Measurements from ENCODE around the gene TOLLIP. TPM values are rescaled to one million over a fixed set of nuclear protein-coding genes. Genes with fewer than 3 reads are reported as not detected.

TOLLIP gene
- total and polyA plus RNA-seq, 9 donors, result 11.9 to 29.8 (median 24.5) TPM

DNA sequence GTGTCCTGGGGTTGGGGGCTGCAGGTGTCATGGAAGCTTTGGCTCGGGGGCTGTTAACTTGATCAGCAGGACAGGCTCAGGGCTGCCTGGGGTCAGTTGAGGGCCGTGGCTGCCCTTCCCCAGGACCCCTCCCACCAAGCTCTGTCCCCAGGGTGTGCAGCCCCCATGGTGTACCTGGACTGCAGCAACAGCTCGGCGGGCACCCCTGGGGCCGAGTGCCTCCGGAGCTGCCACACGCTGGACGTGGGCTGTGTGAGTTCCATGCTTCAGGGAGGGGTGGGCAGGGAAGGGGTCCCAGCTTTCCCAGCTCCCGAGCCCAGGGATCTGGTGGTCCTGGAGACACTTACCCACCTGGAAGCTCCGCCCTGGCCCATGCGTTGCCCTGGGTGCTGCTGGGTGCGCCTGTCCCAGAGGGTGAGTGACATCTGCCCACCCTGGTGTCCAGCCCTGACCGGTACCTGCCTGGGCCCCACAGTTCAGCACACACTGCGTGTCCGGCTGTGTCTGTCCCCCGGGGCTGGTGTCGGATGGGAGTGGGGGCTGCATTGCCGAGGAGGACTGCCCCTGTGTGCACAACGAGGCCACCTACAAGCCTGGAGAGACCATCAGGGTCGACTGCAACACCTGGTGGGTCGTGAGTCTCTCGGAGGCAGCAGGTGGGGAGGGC, 75.2 kb downstream of the TOLLIP start:
- Histone ChIP-seq H3K27me3 (ENCODE audit: control insufficient read depth, insufficient read depth, low read length) (peaks cover 2% of the 10 kb centered on the region), H3K36me3 (ENCODE audit: control insufficient read depth, insufficient read depth, low read length) (no peaks in the 10 kb centered on the region), H3K4me1 (ENCODE audit: control insufficient read depth, insufficient read depth, low read length) (no peaks in the 10 kb centered on the region), H3K4me3 (ENCODE audit: low read length) (no peak overlapping the region), H3K9me3 (replicated peaks; ENCODE audit: control insufficient read depth, low read depth, low read length) (no peaks in the 10 kb centered on the region), H3K27ac (ENCODE audit: low read length) (no peak overlapping the region)
- DNase-seq, result no peak
- WGBS (ENCODE audit: insufficient coverage), result 58% methylated on average over 16 of the region's 22 CpGs

DNA sequence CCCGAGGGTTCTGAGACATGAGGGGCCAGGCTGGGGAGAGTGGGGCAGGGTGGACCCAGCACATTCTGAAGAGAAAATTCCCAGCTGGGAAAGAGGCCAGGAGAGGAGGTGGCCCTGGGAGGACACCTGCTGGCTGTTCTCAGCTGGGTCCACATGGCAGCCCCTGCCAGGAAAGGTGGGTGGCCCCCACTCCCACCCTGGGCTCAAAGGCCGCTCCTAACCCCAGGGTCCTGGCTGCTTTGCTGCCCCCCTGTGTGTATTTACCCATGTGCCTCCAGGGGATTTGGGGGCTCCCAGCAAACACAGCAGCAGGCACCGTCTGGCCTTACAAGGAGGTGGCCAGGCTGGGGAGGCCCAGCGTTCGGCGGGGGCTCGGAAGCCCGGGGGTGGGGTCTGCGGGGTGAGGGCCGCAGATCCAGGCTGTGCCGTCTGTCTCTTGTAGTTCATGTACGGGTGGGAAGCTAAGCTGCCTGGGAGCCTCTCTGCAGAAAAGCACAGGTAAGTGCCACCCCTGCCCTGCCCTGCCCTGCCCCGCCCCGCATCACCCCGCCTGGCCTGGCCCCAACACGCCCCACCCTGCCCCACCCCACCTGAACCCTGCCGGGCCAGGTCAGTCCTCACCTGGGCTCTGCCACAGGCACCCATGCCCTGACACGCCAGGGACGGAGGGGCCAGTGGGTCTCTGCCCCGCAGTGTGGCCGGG, 75.9 kb downstream of the TOLLIP start:
- WGBS (ENCODE audit: insufficient coverage), result 71% methylated on average over 12 of the region's 21 CpGs
- H3K4me1 ChIP-seq (ENCODE audit: control insufficient read depth, insufficient read depth, low read length), result no peaks in the 10 kb centered on the region
- no peak overlapping the region for H3K27ac ChIP-seq (ENCODE audit: low read length)
- H3K9me3 ChIP-seq (replicated peaks; ENCODE audit: control insufficient read depth, low read depth, low read length), result no peaks in the 10 kb centered on the region
- no peak for DNase-seq
- no peaks in the 10 kb centered on the region for H3K36me3 ChIP-seq (ENCODE audit: control insufficient read depth, insufficient read depth, low read length)
- H3K4me3 ChIP-seq (ENCODE audit: low read length), result no peak overlapping the region
- H3K27me3 ChIP-seq (ENCODE audit: control insufficient read depth, insufficient read depth, low read length), result peaks cover 2% of the 10 kb centered on the region

DNA sequence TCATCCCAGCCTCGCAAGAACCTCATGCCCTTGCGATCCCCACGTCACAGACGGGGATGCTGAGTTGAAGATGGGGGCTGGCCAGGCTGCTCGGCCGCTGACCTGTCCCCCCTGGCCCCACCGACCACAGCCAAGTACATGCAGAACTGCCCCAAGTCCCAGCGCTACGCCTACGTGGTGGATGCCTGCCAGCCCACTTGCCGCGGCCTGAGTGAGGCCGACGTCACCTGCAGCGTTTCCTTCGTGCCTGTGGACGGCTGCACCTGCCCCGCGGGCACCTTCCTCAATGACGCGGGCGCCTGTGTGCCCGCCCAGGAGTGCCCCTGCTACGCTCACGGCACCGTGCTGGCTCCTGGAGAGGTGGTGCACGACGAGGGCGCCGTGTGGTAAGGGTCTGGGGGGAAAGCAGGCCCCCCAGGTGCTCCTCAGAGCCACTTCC, 76.5 kb downstream of the TOLLIP start:
- no peaks in the 10 kb centered on the region for H3K36me3 ChIP-seq (ENCODE audit: control insufficient read depth, insufficient read depth, low read length)
- H3K4me1 ChIP-seq (ENCODE audit: control insufficient read depth, insufficient read depth, low read length), result no peaks in the 10 kb centered on the region
- no peak overlapping the region for H3K27ac ChIP-seq (ENCODE audit: low read length)
- H3K27me3 ChIP-seq (ENCODE audit: control insufficient read depth, insufficient read depth, low read length), result peaks cover 2% of the 10 kb centered on the region
- no peak overlapping the region for H3K4me3 ChIP-seq (ENCODE audit: low read length)
- no peaks in the 10 kb centered on the region for H3K9me3 ChIP-seq (replicated peaks; ENCODE audit: control insufficient read depth, low read depth, low read length)
- 64% methylated on average over 22 of the region's 30 CpGs for WGBS (ENCODE audit: insufficient coverage)
- no peak for DNase-seq

DNA sequence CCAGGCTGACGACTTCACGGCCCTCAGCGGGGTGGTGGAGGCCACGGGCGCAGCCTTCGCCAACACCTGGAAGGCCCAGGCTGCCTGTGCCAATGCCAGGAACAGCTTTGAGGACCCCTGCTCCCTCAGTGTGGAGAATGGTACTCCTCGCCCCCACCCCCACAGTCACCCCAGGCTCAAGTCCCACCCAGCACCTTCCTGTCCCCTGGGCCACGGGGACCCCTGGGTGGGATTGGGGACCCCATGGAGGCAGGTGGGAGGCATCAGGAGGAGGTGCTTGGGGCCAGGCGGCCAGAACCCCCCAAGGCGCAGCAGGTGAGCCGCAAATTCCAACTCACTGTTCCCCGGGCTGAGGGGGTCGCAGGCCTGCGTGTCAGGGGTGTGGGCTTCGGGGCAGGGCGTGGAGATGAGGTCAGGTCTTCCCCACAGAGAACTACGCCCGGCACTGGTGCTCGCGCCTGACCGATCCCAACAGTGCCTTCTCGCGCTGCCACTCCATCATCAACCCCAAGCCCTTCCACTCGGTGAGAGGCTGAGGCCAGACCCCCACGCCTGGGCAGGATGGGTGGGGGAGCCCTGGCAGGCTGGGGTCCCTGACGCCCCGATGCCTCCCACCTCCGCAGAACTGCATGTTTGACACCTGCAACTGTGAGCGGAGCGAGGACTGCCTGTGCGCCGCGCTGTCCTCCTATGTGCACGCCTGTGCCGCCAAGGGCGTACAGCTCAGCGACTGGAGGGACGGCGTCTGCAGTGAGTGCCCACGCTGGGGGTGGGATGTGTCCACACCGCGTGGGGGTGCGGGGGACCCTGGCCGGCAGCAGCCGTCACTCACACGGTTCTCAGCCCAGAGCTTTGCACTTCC, 77.2 kb downstream of the TOLLIP start:
- H3K9me3 ChIP-seq (replicated peaks; ENCODE audit: control insufficient read depth, low read depth, low read length), result no peaks in the 10 kb centered on the region
- WGBS (ENCODE audit: insufficient coverage), result 76% methylated on average over 27 of the region's 46 CpGs
- no peak overlapping the region for H3K4me3 ChIP-seq (ENCODE audit: low read length)
- peaks cover 2% of the 10 kb centered on the region for H3K27me3 ChIP-seq (ENCODE audit: control insufficient read depth, insufficient read depth, low read length)
- no peaks in the 10 kb centered on the region for H3K4me1 ChIP-seq (ENCODE audit: control insufficient read depth, insufficient read depth, low read length)
- no peak for DNase-seq
- no peaks in the 10 kb centered on the region for H3K36me3 ChIP-seq (ENCODE audit: control insufficient read depth, insufficient read depth, low read length)
- H3K27ac ChIP-seq (ENCODE audit: low read length), result no peak overlapping the region

DNA sequence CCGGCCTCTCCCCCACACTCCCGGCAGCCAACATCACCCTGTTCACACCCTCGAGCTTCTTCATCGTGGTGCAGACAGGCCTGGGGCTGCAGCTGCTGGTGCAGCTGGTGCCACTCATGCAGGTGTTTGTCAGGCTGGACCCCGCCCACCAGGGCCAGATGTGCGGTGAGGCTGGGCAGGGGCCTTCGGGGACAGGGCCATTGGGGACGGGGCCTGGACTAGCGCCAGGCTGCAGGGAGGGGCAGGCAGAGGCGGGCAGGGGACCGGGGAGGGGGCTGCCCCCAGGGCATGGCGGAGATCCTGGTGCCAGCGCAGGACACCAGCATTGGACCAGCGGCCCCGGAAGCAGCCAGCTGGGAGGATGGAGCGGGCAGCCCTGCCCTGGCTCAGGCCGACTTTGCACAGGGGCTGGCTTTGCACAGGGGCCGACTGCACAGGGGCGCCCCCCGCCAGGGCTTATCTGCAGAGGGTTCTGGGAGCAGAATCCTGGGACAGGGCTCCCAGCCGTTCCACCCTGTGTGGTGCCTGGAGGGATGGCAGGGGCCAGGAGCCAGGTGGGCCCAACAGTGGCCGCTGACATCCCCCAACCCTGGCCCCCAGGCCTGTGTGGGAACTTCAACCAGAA, 77.9 kb downstream of the TOLLIP start:
- DNase-seq, result no peak
- 59% methylated on average over 20 of the region's 22 CpGs for WGBS (ENCODE audit: insufficient coverage)
- Histone ChIP-seq H3K36me3 (ENCODE audit: control insufficient read depth, insufficient read depth, low read length) (no peaks in the 10 kb centered on the region), H3K4me1 (ENCODE audit: control insufficient read depth, insufficient read depth, low read length) (no peaks in the 10 kb centered on the region), H3K4me3 (ENCODE audit: low read length) (no peak overlapping the region), H3K27me3 (ENCODE audit: control insufficient read depth, insufficient read depth, low read length) (peaks cover 2% of the 10 kb centered on the region), H3K27ac (ENCODE audit: low read length) (no peak overlapping the region), H3K9me3 (replicated peaks; ENCODE audit: control insufficient read depth, low read depth, low read length) (no peaks in the 10 kb centered on the region)

DNA sequence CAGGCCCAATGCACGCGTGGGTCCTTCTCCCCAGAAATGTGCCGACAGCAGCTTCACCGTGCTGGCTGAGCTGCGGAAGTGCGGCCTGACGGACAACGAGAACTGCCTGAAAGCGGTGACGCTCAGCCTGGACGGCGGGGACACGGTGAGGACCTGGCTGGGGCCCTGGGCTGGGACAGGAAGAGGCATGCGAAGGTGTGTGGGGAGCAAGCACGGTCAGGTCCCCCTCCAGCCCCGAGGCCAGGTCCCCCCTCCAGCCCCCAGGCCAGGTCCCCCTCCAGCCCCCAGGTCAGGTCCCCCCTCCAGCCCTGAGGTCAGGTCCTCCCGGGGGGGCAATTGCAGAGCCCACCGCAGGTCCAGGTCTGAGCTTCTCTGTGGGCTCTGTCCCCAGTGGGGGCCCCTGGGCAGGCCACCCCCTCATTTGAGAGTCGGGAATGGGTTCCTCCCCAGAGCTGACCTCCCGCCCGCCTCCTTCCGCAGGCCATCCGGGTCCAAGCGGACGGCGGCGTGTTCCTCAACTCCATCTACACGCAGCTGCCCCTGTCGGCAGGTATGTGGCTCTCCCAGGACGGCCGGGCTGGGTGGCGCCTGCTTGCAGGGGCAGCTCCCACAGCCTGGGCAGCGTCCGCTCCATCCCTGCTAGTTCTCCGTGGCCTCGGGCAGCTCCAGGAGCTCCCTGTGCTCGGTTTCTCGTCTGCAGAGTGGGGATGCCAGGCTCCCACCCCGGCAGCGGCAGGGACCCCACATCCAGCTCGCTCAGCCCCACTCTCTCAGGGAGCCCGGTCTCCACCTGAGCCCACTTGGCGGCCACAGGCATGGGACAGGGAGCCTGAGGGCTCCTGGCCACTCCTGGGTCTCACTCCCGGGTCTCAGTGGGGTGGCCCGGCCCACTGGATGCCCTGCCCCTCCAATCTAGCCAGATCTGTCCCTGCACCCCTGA, 78.7 kb downstream of the TOLLIP start:
- 68% methylated on average over 36 of the region's 45 CpGs for WGBS (ENCODE audit: insufficient coverage)
- no peak for DNase-seq
- Histone ChIP-seq H3K27ac (ENCODE audit: low read length) (no peak overlapping the region), H3K9me3 (replicated peaks; ENCODE audit: control insufficient read depth, low read depth, low read length) (no peaks in the 10 kb centered on the region), H3K4me3 (ENCODE audit: low read length) (no peak overlapping the region), H3K36me3 (ENCODE audit: control insufficient read depth, insufficient read depth, low read length) (no peaks in the 10 kb centered on the region), H3K4me1 (ENCODE audit: control insufficient read depth, insufficient read depth, low read length) (no peaks in the 10 kb centered on the region), H3K27me3 (ENCODE audit: control insufficient read depth, insufficient read depth, low read length) (peaks cover 2% of the 10 kb centered on the region)

DNA sequence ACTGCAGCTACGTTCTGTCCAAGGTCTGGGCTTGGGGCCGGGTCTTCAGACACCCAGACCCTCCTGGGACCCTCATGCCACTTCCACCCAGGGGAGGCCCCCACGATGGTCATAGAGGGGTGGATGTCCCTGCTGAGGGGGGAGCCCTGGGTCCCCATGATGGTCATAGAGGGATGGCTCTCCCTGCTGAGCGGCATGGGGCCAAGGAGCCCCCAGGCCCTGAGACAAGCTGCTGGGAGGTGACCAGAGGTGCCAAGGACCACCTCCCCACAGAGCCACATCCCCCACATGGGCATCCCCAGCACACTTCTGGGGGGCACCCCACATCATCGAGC, 79.3 kb downstream of the TOLLIP start:
- Histone ChIP-seq H3K27ac (ENCODE audit: low read length) (no peak overlapping the region), H3K4me3 (ENCODE audit: low read length) (no peak overlapping the region), H3K27me3 (ENCODE audit: control insufficient read depth, insufficient read depth, low read length) (peaks cover 2% of the 10 kb centered on the region), H3K9me3 (replicated peaks; ENCODE audit: control insufficient read depth, low read depth, low read length) (no peaks in the 10 kb centered on the region), H3K36me3 (ENCODE audit: control insufficient read depth, insufficient read depth, low read length) (no peaks in the 10 kb centered on the region), H3K4me1 (ENCODE audit: control insufficient read depth, insufficient read depth, low read length) (no peaks in the 10 kb centered on the region)
- DNase-seq, result no peak
- WGBS (ENCODE audit: insufficient coverage), result 80% methylated on average over 2 of the region's 5 CpGs

DNA sequence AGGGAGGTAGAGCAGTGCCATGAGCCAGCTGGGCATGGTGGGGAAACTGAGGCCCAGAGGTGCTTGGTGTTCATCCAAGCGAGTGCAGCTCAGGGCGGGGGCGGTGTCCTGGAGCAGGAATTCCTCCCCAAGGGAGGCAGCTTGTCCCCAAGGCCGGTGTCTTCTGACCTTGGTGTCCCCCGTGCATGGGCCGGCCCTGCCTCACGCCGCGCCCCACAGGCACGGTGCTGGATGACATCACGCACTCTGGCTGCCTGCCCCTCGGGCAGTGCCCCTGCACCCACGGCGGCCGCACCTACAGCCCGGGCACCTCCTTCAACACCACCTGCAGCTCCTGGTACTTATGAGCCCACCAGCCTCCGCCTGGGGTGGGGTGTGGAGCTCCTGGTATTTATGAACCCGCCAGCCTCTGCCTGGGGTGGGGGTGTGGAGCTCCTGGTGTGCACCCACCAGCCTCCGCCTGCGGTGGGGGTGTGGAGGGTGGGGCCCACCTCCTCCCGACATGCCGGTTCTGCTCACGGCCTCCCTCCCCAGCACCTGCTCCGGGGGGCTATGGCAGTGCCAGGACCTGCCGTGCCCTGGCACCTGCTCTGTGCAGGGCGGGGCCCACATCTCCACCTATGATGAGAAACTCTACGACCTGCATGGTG, 79.8 kb downstream of the TOLLIP start:
- Histone ChIP-seq H3K4me3 (ENCODE audit: low read length) (no peak overlapping the region), H3K27me3 (ENCODE audit: control insufficient read depth, insufficient read depth, low read length) (peaks cover 3% of the 10 kb centered on the region), H3K36me3 (ENCODE audit: control insufficient read depth, insufficient read depth, low read length) (no peaks in the 10 kb centered on the region), H3K4me1 (ENCODE audit: control insufficient read depth, insufficient read depth, low read length) (no peaks in the 10 kb centered on the region), H3K27ac (ENCODE audit: low read length) (no peak overlapping the region), H3K9me3 (replicated peaks; ENCODE audit: control insufficient read depth, low read depth, low read length) (no peaks in the 10 kb centered on the region)
- WGBS (ENCODE audit: insufficient coverage), result 83% methylated on average over 16 of the region's 27 CpGs
- DNase-seq, result no peak

DNA sequence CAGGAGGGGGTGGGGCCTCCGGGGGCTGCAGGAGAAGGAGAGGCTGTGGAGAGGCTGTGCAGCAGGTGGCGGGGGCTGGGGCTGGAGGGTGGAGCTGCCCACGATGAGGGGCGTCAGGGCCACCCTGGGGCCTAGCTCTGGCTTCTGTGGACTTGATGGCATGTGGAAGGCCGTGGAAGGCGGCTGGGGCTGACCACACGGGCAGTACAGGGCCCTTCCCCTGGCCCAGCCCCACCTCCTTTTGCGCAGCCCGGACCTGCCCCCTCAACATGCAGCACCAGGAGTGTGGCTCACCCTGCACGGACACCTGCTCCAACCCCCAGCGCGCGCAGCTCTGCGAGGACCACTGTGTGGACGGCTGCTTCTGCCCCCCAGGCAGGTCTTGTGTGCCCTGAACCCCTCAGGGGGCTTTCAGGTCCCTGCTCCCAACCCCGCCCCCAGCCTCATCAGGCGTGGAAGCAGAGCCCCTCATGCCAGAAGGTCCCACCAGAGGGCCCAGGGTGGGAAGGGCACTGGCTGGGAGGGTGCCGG, 80.4 kb downstream of the TOLLIP start:
- Histone ChIP-seq H3K4me3 (ENCODE audit: low read length) (no peak overlapping the region), H3K36me3 (ENCODE audit: control insufficient read depth, insufficient read depth, low read length) (no peaks in the 10 kb centered on the region), H3K27me3 (ENCODE audit: control insufficient read depth, insufficient read depth, low read length) (peaks cover 4% of the 10 kb centered on the region), H3K27ac (ENCODE audit: low read length) (no peak overlapping the region), H3K9me3 (replicated peaks; ENCODE audit: control insufficient read depth, low read depth, low read length) (no peaks in the 10 kb centered on the region), H3K4me1 (ENCODE audit: control insufficient read depth, insufficient read depth, low read length) (no peaks in the 10 kb centered on the region)
- 72% methylated on average over 17 of the region's 18 CpGs for WGBS (ENCODE audit: insufficient coverage)
- DNase-seq, result no peak
